ENCODE data around the gene APOL6.
"Not testable (repeated sequence)": the region's sequence is repeated elsewhere in the genome, so short reads cannot be mapped to it uniquely, and the experiment has no call there.

APOL6 gene

GRCh38 chr22:35687461-35687860 lies 39.2 kb downstream of the APOL6 start:
- no peaks in the 10 kb centered on the region for H3K36me3 ChIP-seq (ENCODE audit: control insufficient read depth, insufficient read depth, low read length)
- H3K9ac ChIP-seq (ENCODE audit: low read length), result no peak overlapping the region
- H3K4me3 ChIP-seq (ENCODE audit: low read length), result no peak overlapping the region
- H3K27me3 ChIP-seq (ENCODE audit: control insufficient read depth, insufficient read depth, low read length), result no peaks in the 10 kb centered on the region
- H3K9me3 ChIP-seq (ENCODE audit: control insufficient read depth, low read length), result no peaks in the 10 kb centered on the region
- no peaks in the 10 kb centered on the region for H3K4me1 ChIP-seq (ENCODE audit: control insufficient read depth, insufficient read depth, low read length)

GRCh38 chr22:35688913-35689675 lies 40.8 kb downstream of the APOL6 start:
- H3K9ac ChIP-seq (ENCODE audit: low read length), result no peak overlapping the region
- no peaks in the 10 kb centered on the region for H3K36me3 ChIP-seq (ENCODE audit: control insufficient read depth, insufficient read depth, low read length)
- no peak overlapping the region for H3K4me3 ChIP-seq (ENCODE audit: low read length)
- H3K27me3 ChIP-seq (ENCODE audit: control insufficient read depth, insufficient read depth, low read length), result no peaks in the 10 kb centered on the region
- H3K4me1 ChIP-seq (ENCODE audit: control insufficient read depth, insufficient read depth, low read length), result no peaks in the 10 kb centered on the region
- no peaks in the 10 kb centered on the region for H3K9me3 ChIP-seq (ENCODE audit: control insufficient read depth, low read length)

- H3K36me3 ChIP-seq (ENCODE audit: control insufficient read depth, insufficient read depth, low read length), result no peaks in the 10 kb centered on the region
- H3K27me3 ChIP-seq (ENCODE audit: control insufficient read depth, insufficient read depth, low read length), result no peaks in the 10 kb centered on the region
- H3K4me1 ChIP-seq (ENCODE audit: control insufficient read depth, insufficient read depth, low read length), result no peaks in the 10 kb centered on the region
- H3K4me3 ChIP-seq (ENCODE audit: low read length), result no peak overlapping the region
- H3K9me3 ChIP-seq (ENCODE audit: control insufficient read depth, low read length), result no peaks in the 10 kb centered on the region
- no peak overlapping the region for H3K9ac ChIP-seq (ENCODE audit: low read length)
These were observed 41.8 kb downstream of the APOL6 start for GRCh38 chr22:35690001-35690400.

GRCh38 chr22:35695202-35695601 lies 47.0 kb downstream of the APOL6 start:
- H3K27me3 ChIP-seq (ENCODE audit: control insufficient read depth, insufficient read depth, low read length), result no peaks in the 10 kb centered on the region
- no peak overlapping the region for H3K9ac ChIP-seq (ENCODE audit: low read length)
- H3K4me1 ChIP-seq (ENCODE audit: control insufficient read depth, insufficient read depth, low read length), result no peaks in the 10 kb centered on the region
- H3K4me3 ChIP-seq (ENCODE audit: low read length), result no peak overlapping the region
- no peaks in the 10 kb centered on the region for H3K36me3 ChIP-seq (ENCODE audit: control insufficient read depth, insufficient read depth, low read length)
- H3K9me3 ChIP-seq (ENCODE audit: control insufficient read depth, low read length), result no peaks in the 10 kb centered on the region

- H3K4me1 ChIP-seq (ENCODE audit: control insufficient read depth, insufficient read depth, low read length), result no peaks in the 10 kb centered on the region
- H3K36me3 ChIP-seq (ENCODE audit: control insufficient read depth, insufficient read depth, low read length), result no peaks in the 10 kb centered on the region
- H3K9ac ChIP-seq (ENCODE audit: low read length), result no peak overlapping the region
- no peaks in the 10 kb centered on the region for H3K27me3 ChIP-seq (ENCODE audit: control insufficient read depth, insufficient read depth, low read length)
- no peak overlapping the region for H3K4me3 ChIP-seq (ENCODE audit: low read length)
- H3K9me3 ChIP-seq (ENCODE audit: control insufficient read depth, low read length), result no peaks in the 10 kb centered on the region
These were observed 48.9 kb downstream of the APOL6 start for GRCh38 chr22:35697142-35697541.

GRCh38 chr22:35699852-35700251 lies 51.6 kb downstream of the APOL6 start:
- not testable (repeated sequence) for H3K27me3 ChIP-seq (ENCODE audit: control insufficient read depth, insufficient read depth, low read length); H3K9me3 ChIP-seq (ENCODE audit: control insufficient read depth, low read length); H3K36me3 ChIP-seq (ENCODE audit: control insufficient read depth, insufficient read depth, low read length); H3K4me3 ChIP-seq (ENCODE audit: low read length); H3K4me1 ChIP-seq (ENCODE audit: control insufficient read depth, insufficient read depth, low read length); H3K9ac ChIP-seq (ENCODE audit: low read length)

DNA sequence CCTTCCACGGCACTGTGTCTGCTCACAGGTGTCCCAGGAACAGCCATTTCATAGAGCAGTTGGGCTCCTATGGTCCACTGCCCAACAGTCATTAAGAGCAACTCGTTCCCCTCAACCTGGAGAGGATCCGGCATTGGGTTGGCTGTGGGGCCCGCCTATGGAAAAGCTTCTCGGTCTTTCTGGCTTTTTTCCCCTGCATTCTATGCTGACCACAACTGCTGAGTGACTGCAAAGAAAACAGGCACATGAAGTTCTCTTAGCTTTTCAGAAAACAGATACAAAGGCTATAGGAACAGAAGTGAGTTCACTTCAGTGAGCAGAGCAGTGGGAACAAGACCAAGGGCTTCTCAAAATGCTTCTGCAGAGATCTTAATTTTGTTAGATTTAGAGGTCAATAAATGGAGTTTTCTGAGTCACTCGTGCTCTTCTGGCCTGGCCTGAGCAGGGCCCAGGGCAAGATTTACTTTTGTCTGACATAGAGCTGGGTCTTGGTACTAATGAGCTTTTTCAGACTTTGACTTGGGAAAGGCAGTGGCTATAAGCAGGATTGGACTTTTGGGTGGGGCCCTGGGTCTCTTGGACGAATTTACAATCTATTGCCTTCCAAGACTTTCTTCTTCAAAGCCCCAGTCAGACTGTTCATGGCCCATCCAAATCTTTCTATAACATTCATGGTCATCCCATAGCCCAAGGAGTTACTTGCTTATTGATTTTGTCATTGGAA lies 55.8 kb downstream of the APOL6 start:
- Histone ChIP-seq H3K4me3 (ENCODE audit: low read length) (no peak overlapping the region), H3K9ac (ENCODE audit: low read length) (no peak overlapping the region), H3K27me3 (ENCODE audit: control insufficient read depth, insufficient read depth, low read length) (no peaks in the 10 kb centered on the region), H3K36me3 (ENCODE audit: control insufficient read depth, insufficient read depth, low read length) (no peaks in the 10 kb centered on the region), H3K9me3 (ENCODE audit: control insufficient read depth, low read length) (no peaks in the 10 kb centered on the region), H3K4me1 (ENCODE audit: control insufficient read depth, insufficient read depth, low read length) (peaks cover 8% of the 10 kb centered on the region)

GRCh38 chr22:35705141-35705540 lies 56.9 kb downstream of the APOL6 start:
- Histone ChIP-seq H3K4me3 (ENCODE audit: low read length) (no peak overlapping the region), H3K9me3 (ENCODE audit: control insufficient read depth, low read length) (no peaks in the 10 kb centered on the region), H3K27me3 (ENCODE audit: control insufficient read depth, insufficient read depth, low read length) (no peaks in the 10 kb centered on the region), H3K9ac (ENCODE audit: low read length) (no peak overlapping the region), H3K36me3 (ENCODE audit: control insufficient read depth, insufficient read depth, low read length) (no peaks in the 10 kb centered on the region), H3K4me1 (ENCODE audit: control insufficient read depth, insufficient read depth, low read length) (peaks cover 9% of the 10 kb centered on the region)

DNA sequence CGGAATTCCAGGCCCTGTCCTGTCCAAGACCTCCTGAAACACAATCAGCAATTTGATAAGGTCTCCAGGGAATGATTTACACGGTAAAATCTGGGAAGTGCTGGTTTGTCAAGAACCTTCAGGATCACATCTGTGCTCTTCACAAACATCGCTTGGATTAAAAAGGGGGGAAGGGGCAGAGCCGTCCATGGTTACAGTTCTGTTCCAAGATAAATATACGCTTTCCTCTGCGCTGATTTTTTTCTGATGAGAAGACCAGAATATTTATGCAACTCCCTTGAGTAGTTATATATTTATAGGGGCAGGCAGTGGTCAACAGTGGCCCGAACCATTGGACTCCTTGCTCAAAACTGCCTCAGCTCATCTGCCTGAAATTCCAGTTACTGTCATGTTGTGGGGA lies 60.2 kb downstream of the APOL6 start:
- Histone ChIP-seq H3K4me1 (ENCODE audit: control insufficient read depth, insufficient read depth, low read length) (peaks cover 9% of the 10 kb centered on the region), H3K27me3 (ENCODE audit: control insufficient read depth, insufficient read depth, low read length) (no peaks in the 10 kb centered on the region), H3K36me3 (ENCODE audit: control insufficient read depth, insufficient read depth, low read length) (no peaks in the 10 kb centered on the region), H3K4me3 (ENCODE audit: low read length) (no peak overlapping the region), H3K9ac (ENCODE audit: low read length) (no peak overlapping the region), H3K9me3 (ENCODE audit: control insufficient read depth, low read length) (no peaks in the 10 kb centered on the region)

- H3K27me3 ChIP-seq (ENCODE audit: control insufficient read depth, insufficient read depth, low read length), result no peaks in the 10 kb centered on the region
- H3K4me1 ChIP-seq (ENCODE audit: control insufficient read depth, insufficient read depth, low read length), result peaks cover 9% of the 10 kb centered on the region
- H3K4me3 ChIP-seq (ENCODE audit: low read length), result no peak overlapping the region
- H3K9ac ChIP-seq (ENCODE audit: low read length), result no peak overlapping the region
- no peaks in the 10 kb centered on the region for H3K9me3 ChIP-seq (ENCODE audit: control insufficient read depth, low read length)
- no peaks in the 10 kb centered on the region for H3K36me3 ChIP-seq (ENCODE audit: control insufficient read depth, insufficient read depth, low read length)
These were observed 60.7 kb downstream of the APOL6 start for GRCh38 chr22:35708917-35709316.

DNA sequence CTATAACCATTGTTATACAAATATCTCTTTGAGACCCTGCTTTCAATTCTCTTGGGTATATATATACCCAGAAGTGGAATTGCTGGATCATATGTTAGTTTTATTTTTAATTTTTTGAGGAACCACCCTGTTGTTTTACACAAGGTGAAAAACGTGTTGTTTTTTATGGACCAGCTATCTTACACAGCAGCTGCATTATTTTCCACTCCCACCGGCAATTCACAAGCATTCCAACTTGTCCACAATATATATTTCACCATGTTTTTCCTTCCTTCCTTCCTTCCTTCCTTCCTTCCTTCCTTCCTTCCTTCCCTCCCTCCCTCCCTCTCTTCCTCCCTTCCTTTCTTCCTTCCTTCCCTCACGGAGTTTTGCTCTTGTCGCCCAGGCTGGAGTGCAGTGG lies 63.1 kb downstream of the APOL6 start:
- no peak overlapping the region for H3K9ac ChIP-seq (ENCODE audit: low read length)
- no peak overlapping the region for H3K4me3 ChIP-seq (ENCODE audit: low read length)
- H3K36me3 ChIP-seq (ENCODE audit: control insufficient read depth, insufficient read depth, low read length), result no peaks in the 10 kb centered on the region
- no peaks in the 10 kb centered on the region for H3K27me3 ChIP-seq (ENCODE audit: control insufficient read depth, insufficient read depth, low read length)
- H3K4me1 ChIP-seq (ENCODE audit: control insufficient read depth, insufficient read depth, low read length), result peaks cover 9% of the 10 kb centered on the region
- H3K9me3 ChIP-seq (ENCODE audit: control insufficient read depth, low read length), result no peaks in the 10 kb centered on the region

DNA sequence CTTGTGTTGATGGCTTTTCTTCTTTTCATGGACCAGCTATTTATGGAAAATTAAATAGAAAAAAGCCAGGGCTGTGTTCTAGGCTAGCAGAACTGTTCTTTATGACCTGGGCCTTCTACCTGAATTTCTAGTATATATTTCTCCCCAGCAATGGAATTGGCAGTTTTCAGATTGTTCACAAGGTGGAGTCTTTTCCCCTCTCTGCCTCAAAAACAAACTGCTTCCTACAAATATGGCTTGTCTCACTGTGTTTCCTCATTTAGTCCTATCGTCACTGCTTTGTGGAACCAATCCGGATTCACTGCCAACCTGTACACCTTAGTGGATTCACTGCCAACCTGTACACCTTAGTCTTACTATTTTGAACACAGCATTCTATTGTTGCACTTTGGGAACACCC lies 64.4 kb downstream of the APOL6 start:
- Histone ChIP-seq H3K36me3 (ENCODE audit: control insufficient read depth, insufficient read depth, low read length) (no peaks in the 10 kb centered on the region), H3K27me3 (ENCODE audit: control insufficient read depth, insufficient read depth, low read length) (no peaks in the 10 kb centered on the region), H3K4me1 (ENCODE audit: control insufficient read depth, insufficient read depth, low read length) (peaks cover 9% of the 10 kb centered on the region), H3K4me3 (ENCODE audit: low read length) (no peak overlapping the region), H3K9me3 (ENCODE audit: control insufficient read depth, low read length) (no peaks in the 10 kb centered on the region), H3K9ac (ENCODE audit: low read length) (no peak overlapping the region)
